HG03565 (cell line): Measurements from ENCODE around the gene ZEB2.

ENCODE experiments used
- ATAC-seq: cut with Tn5 transposase; IDR thresholded peaks from one replicate; pipeline ENCODE4 v1.9.1; 2021; ENCODE audit warnings: mild to moderate bottlenecking, moderate library complexity; ENCODE audit not compliant: unreplicated experiment

ZEB2 gene

DNA sequence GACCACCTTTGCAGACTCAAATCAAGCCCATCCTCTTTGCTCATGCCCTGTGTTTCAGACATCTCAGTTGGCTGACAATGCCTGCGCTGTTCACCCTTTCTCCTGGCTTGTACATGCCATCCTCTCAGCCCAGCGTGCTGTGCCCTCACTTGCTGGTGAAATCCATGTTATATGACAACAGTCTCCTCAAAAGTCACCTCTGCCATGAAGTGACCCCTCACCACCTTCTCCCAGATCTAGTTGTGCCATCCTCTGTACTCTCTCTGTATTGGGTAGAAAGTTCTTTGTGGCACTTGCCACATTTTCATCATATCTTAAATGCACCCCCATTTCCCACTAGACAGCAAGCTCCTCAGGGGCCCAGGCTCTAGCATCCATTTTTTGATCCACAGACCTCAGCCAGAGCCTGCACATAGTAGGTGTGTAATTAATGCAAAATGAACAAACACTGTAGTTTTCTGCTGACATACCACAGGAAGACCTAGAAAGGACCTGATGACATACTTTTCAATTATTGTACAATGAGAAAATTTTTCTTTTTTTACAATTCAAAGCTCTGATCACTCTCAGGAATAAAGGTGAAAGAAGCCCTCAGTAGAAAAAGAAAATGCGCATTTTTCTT, 22.8 kb downstream of the ZEB2 start:
- no peak for ATAC-seq

DNA sequence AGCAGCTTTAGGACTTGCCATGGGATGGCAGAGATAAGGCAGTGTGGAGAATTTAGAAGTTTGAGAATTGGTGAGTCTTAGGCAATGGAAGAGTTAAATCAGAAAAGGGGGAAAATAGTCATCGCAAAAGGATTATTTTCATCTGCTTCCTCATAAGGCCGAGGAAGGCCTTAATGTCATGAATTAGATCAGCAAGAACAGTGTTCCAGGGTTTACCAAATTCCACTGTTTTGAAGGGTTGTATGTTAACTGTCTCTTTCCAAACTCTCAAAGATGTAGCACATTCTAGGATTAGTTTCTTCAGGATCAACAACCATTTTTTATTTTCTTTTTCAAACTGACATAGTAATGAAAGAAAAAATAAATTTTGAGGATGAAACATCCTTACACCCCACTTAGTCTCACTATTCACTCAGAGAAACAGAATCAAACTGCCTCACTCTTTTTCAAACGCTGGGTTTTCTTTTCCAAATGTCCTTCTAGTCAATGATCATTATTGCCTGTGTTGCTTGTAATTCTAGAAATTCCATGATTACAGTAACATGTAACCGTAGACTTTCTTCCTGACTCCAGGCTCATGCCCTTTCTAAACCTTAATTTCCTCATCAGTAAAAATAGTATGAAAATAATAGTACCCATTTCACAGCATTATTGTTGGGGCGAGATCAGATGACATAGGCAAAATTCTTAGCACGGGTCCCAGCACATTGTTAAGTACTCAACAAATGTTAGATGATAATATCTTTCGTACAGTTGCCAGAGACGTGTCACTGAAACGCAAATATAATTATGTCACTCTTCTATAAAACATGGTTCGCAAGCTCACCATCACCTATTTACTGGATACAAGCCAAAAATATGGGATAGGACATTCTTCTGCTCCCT, 23.6 kb downstream of the ZEB2 start:
- ATAC-seq: no peak

- ATAC-seq: no peak
These were observed 24.5 kb downstream of the ZEB2 start for GRCh38 chr2:144495227-144496091.

- ATAC-seq: no peak
These were observed 26.7 kb downstream of the ZEB2 start for GRCh38 chr2:144493027-144493809.

DNA sequence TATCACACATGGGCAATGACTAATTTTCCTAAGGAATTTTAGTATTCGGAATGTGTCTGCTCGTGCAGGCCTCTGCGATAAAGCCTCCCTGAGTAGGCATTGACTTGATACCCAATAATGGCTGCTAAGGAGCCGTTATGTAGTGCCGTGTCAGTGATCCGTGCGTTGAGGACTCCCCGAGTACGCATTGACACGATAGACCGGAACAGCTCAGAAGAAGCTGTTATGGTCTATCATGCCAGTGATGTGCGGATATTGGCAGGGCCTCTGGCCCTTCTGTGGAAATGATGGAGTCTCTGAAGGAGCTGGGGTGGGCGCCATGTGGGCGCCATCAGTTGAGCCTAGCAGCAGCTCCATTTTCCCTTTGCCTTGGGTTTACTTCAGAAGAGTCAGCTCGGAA, 29.1 kb downstream of the ZEB2 start:
- ATAC-seq: no peak

DNA sequence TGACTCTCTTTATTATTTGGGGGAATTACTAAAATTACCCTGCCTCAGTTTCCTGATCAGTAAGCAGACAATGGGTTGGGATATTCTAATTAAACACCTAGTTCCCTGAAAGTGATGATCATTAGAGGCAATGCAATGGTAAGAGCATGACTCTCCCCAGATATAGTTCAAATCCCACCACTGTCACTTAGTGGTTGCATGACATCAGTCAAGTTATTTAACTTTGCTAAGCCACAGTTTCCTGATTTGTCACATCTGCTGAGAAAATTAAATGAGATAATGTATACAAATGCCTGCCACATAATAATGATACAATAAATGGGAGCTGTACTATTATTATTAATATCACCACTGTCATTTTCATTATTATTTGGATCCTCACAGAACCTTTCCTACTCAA, 29.9 kb downstream of the ZEB2 start:
- ATAC-seq: no peak

DNA sequence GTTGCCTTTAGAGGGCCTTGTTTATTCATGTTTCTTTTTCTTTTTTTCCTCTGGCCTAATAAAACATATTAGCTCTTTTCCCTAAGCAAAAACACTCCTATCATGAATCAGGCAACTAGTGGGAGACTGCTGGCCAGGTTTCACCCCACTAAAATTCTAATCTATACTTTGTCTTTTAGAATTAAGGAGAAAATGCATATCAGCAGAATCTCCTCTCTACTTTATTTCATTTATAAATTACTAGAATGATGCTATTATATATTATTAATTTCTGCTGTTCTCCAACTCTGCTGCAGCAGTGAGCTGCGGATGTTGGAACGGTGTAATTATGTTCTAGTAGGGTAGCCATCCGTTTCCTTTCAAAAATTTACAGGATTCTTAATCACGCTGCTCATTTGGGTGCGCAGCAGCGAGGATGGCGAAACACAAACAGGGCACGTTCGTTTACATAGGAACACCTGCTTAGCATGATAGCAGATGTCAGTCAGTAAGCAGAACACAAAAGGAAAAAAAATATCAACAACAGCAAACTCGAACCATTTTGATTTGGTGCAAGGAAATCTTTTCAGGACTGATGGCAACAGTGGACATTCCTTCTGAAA, 30.5 kb downstream of the ZEB2 start:
- no peak for ATAC-seq

- no peak for ATAC-seq
These were observed 35.5 kb downstream of the ZEB2 start for GRCh38 chr2:144484201-144484948.

GRCh38 chr2:144481666-144482065, 38.3 kb downstream of the ZEB2 start:
- no peak for ATAC-seq

GRCh38 chr2:144481109-144481508, 38.8 kb downstream of the ZEB2 start:
- ATAC-seq: no peak

DNA sequence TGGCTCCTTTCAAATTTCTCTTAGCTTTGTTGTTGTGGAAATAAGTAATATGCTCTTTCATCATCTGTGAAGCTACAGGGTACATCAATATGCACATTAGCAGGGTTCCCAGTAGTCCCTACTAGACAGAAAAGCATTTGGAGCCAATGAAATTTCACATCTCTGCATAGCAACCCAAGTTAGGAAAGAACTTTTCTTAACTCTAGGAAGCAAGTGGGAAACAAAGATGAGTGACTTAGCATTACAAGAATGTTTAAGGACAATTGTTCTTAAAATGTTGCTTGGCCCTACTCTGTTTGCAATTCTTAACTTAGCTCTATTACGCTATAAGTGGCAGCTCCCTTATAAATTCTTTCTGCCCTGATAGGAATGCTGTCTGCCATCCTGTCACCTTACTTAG, 39.6 kb downstream of the ZEB2 start:
- ATAC-seq: no peak

GRCh38 chr2:144479659-144480058, 40.3 kb downstream of the ZEB2 start:
- ATAC-seq: no peak

- ATAC-seq: no peak
These were observed 40.8 kb downstream of the ZEB2 start for GRCh38 chr2:144479138-144479537.

GRCh38 chr2:144477957-144478311, 42.0 kb downstream of the ZEB2 start:
- no peak for ATAC-seq

GRCh38 chr2:144477281-144477956, 42.5 kb downstream of the ZEB2 start:
- no peak for ATAC-seq

DNA sequence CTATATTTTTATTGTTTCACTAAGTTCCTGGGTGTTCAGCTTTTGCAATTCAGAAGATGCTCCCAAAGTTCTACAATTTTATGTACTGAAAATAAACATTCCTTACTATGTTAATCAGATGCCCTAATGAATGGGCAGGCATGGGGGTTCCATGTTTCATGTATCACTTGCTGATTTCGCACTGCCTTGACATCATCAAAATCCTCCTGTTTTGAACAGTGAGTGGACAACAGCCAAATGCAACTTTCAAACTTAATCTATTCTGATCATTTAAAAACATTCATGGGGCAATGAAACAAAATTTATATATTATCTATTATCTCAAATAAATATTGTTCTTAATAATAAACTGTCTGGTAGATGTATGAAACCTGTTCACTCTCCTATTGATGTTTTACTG, 43.2 kb downstream of the ZEB2 start:
- ATAC-seq: no peak

GRCh38 chr2:144475569-144476275, 44.2 kb downstream of the ZEB2 start:
- ATAC-seq: no peak

DNA sequence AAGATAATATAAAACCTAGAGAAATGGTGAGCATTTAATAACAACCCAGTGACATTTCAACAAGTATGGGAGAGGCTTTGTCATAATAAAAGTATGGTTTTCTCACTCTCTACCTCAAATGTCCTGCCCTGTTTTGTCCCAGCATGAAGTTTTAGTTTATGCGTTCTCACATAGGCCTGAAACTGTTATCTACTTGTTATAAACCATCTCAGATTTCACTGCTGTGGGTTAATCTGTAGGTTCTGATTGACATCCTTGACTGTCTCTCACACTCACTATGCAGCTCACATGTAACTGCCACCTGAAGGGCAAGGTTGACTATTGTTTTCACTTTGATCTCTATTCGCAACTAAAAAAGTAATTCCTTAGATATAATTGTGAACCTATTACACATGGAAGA, 44.9 kb downstream of the ZEB2 start:
- no peak for ATAC-seq

DNA sequence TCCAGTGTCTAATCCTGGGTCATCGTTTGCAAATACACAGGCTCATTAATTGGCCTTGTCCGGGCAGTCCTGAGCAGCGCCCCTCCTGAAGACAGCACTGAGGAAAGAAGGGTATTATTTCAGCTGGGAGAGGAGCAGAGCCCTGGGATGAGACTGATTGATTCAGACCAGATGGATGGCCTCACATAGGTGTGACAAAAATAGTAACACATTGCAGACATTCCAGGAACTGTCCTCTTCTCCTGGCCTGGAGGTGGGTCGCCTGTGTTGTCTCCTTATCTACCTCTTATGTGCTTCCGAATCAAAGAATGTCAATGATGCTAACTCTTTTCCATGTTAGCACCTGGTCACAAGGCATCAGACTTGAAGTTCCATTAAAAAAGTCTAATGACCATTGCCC, 45.9 kb downstream of the ZEB2 start:
- no peak for ATAC-seq
